GM12878 (cell line): ENCODE results near the gene TRIM56. TPM values are rescaled to one million over a fixed set of nuclear protein-coding genes. Genes with fewer than 3 reads are reported as not detected.
A peak's percentile ranks its signal among the peaks of the same experiment; 100 is the strongest.

Experiments used
- ATAC-seq: fragments of 200-7000 bp; cut with Tn5 transposase; 3 replicates; pipeline ENCODE4 v1.9.1; 2020; ENCODE audit warnings: mild to moderate bottlenecking, moderate library complexity
- BruUV-seq: library from RNA; stranded (reverse); fragments of 400-500 nt; replicated peaks from 2 replicates; lab custom pipeline; 2021; lab: Mats Ljungman, UMichigan
- CTCF ChIA-PET: fragments of 300-600 bp; sonication (Branson Sonifier 250); formaldehyde crosslinking; extraction: SDS; loops from one replicate; lab custom pipeline; 2021; ENCODE audit warnings: inconsistent platforms; lab: Yijun Ruan, JAX
- POLR2A ChIA-PET: fragments of 350-600 bp; formaldehyde crosslinking; extraction: SDS; loops from one replicate; lab custom pipeline; 2021; ENCODE audit warnings: inconsistent platforms; lab: Charles Lee
- RAD21 ChIA-PET: fragments of 300-600 bp; sonication (Branson Sonifier 250); formaldehyde crosslinking; loops from one replicate; lab custom pipeline; 2023; ENCODE audit warnings: antibody characterized with exemption; ENCODE audit not compliant: unreplicated experiment; lab: Charles Lee
- SMC1A ChIA-PET: fragments of 300-600 bp; sonication (Branson Sonifier 250); formaldehyde crosslinking; loops from one replicate; lab custom pipeline; 2023; ENCODE audit not compliant: unreplicated experiment, uncharacterized antibody; lab: Charles Lee
- DNase-seq: peaks from one replicate; pipeline ENCODE4 v3.0.0-alpha.2; 2011; ENCODE audit warnings: low read depth, low spot score
- FAIRE-seq: peaks from 3 replicates; lab custom pipeline; 2011; peaks lifted over from hg19 to GRCh38; lab: Jason Lieb, UNC
- H2AFZ ChIP-seq: 2 replicates; pipeline ENCODE4 v1.6.0; 2011; ENCODE audit warnings: low read depth, low read length, control low read depth; ENCODE audit not compliant: control insufficient read depth
- H3K27ac ChIP-seq: 2 replicates; pipeline ENCODE4 v1.5.1; 2011; ENCODE audit warnings: control low read depth; ENCODE audit not compliant: control insufficient read depth, insufficient read depth
- H3K27me3 ChIP-seq, 2 experiments: replicated peaks in 1 of 2; 2 replicates each; pipeline versions ENCODE4 v1.6.0 to v1.6.1; 2011; ENCODE audit warnings: low read length in 1 of 2; ENCODE audit not compliant: control insufficient read depth in 2 of 2, insufficient read depth in 2 of 2
- H3K36me3 ChIP-seq, 2 experiments: 2 replicates each; pipeline ENCODE4 v1.5.1; 2011; ENCODE audit warnings: low read length in 1 of 2; ENCODE audit not compliant: control insufficient read depth in 2 of 2, insufficient read depth in 2 of 2
- H3K4me1 ChIP-seq: 2 replicates; pipeline ENCODE4 v1.6.1; 2011; ENCODE audit warnings: mild to moderate bottlenecking, low read length, moderate library complexity, mixed read lengths; ENCODE audit not compliant: control insufficient read depth, insufficient read depth
- H3K4me2 ChIP-seq: 2 replicates; pipeline ENCODE4 v1.6.0; 2011; ENCODE audit warnings: control low read depth; ENCODE audit not compliant: control insufficient read depth, insufficient read depth
- H3K4me3 ChIP-seq: fragments of 200-600 bp; sonication (generic); 2 replicates; pipeline ENCODE4 v1.5.1; 2016
- H3K79me2 ChIP-seq: 2 replicates; pipeline ENCODE4 v1.6.0; 2011; ENCODE audit warnings: low read length; ENCODE audit not compliant: control insufficient read depth, insufficient read depth
- H3K9ac ChIP-seq: 2 replicates; pipeline ENCODE4 v1.8.0; 2011; ENCODE audit warnings: low read length, control low read depth, mixed read lengths; ENCODE audit not compliant: control insufficient read depth, insufficient read depth
- H3K9me3 ChIP-seq: replicated peaks from 3 replicates; pipeline ENCODE4 v1.5.1; 2011; ENCODE audit warnings: mild to moderate bottlenecking, low read length; ENCODE audit not compliant: control insufficient read depth, insufficient read depth
- H4K20me1 ChIP-seq: 2 replicates; pipeline ENCODE4 v1.6.0; 2011; ENCODE audit not compliant: control insufficient read depth, insufficient read depth
- BRCA1 ChIP-seq: IDR thresholded peaks from 2 replicates; pipeline ENCODE4 v1.6.1; 2011; ENCODE audit warnings: low read depth, low read length, improper control_type of control experiment
- CHD2 ChIP-seq: IDR thresholded peaks from 2 replicates; pipeline ENCODE4 v1.6.1; 2011; ENCODE audit warnings: low read depth, low read length, improper control_type of control experiment, borderline replicate concordance
- DPF2 ChIP-seq: fragments of 450-650 bp; IDR thresholded peaks from 2 replicates; pipeline ENCODE4 v1.6.1; 2017; ENCODE audit warnings: mild to moderate bottlenecking
- FOXK2 ChIP-seq: fragments of 450-650 bp; IDR thresholded peaks from 2 replicates; pipeline ENCODE4 v1.6.1; 2017; ENCODE audit warnings: mild to moderate bottlenecking, moderate library complexity
- HCFC1 ChIP-seq: fragments of 150-350 bp; IDR thresholded peaks from 2 replicates; pipeline ENCODE4 v1.6.1; 2014; ENCODE audit warnings: low read length
- KLF5 ChIP-seq: fragments of 450-650 bp; IDR thresholded peaks from 2 replicates; pipeline ENCODE4 v1.6.1; 2014; ENCODE audit warnings: mild to moderate bottlenecking; ENCODE audit not compliant: partially characterized antibody
- PAX8 ChIP-seq: fragments of 450-650 bp; IDR thresholded peaks from 2 replicates; pipeline ENCODE4 v1.6.1; 2017; ENCODE audit warnings: mild to moderate bottlenecking, moderate library complexity
- POU2F2 ChIP-seq: IDR thresholded peaks from 3 replicates; pipeline ENCODE4 v1.6.1; 2011; ENCODE audit warnings: low read depth, mild to moderate bottlenecking, low read length, borderline replicate concordance
- SIX5 ChIP-seq: IDR thresholded peaks from 2 replicates; pipeline ENCODE4 v1.6.1; 2011; ENCODE audit warnings: mild to moderate bottlenecking, low read depth, low read length, moderate library complexity; ENCODE audit not compliant: severe bottlenecking
- SMAD1 ChIP-seq: fragments of 450-650 bp; IDR thresholded peaks from 2 replicates; pipeline ENCODE4 v1.6.1; 2018; ENCODE audit warnings: mild to moderate bottlenecking, low read depth; ENCODE audit not compliant: partially characterized antibody
- SMARCA5 ChIP-seq: fragments of 450-650 bp; IDR thresholded peaks from 2 replicates; pipeline ENCODE4 v1.6.1; 2017; ENCODE audit warnings: mild to moderate bottlenecking
- ZNF592 ChIP-seq: fragments of 450-650 bp; IDR thresholded peaks from 2 replicates; pipeline ENCODE4 v1.6.1; 2017; ENCODE audit warnings: mild to moderate bottlenecking, moderate library complexity
- WGBS: methylation state at CpG from one replicate; pipeline ENCODE4 v1.1.6; 2016; ENCODE audit warnings: low lambda C conversion rate; ENCODE audit not compliant: insufficient replicate concordance, insufficient coverage; ENCODE audit errors: missing lambda C conversion rate; 5-methylcytosine and 5-hydroxymethylcytosine counted together
- in situ Hi-C: fragments of 300-500 bp; cut with MboI; formaldehyde crosslinking; loops from 9 replicates; pipeline ENCODE4 v1.14.3; 2018; ENCODE audit warnings: mixed read lengths
- intact Hi-C: fragments of 100-400 bp; cut with micrococcal nuclease; formaldehyde crosslinking; loops from one replicate; pipeline ENCODE4 v1.14.2; 2022; ENCODE audit not compliant: unreplicated experiment
- polyA plus RNA-seq, 11 experiments: library from polyadenylated mRNA; depleted of rRNA in 4 of 11; unstranded in 6 of 11; stranded (reverse) in 5 of 11; fragments of >200 nt; fragmentation: Nextera tagmentation in 4 of 11; fragmentation: Illumina TruSeq in 1 of 11; extraction: Ambion mirVana in 4 of 11; extraction: Trizol in 1 of 11; gene quantifications; 1 replicate in 1 of 11; 2 replicates in 10 of 11; pipeline versions ENCODE4 v1.2.1 to v1.2.3, GENCODE V29; 2011 to 2016; ENCODE audit warnings: inconsistent platforms in 2 of 11, missing spikeins in 2 of 11, low read depth in 1 of 11
- total RNA-seq, 4 experiments: library from RNA; depleted of rRNA in 3 of 4; stranded (reverse); fragments of >200 nt in 3 of 4; fragmentation: Illumina TruSeq in 1 of 4; extraction: Trizol in 1 of 4; gene quantifications; 2 replicates each; pipeline versions ENCODE4 v1.2.1 to v1.2.3, GENCODE V29; 2013 to 2021

The TRIM56 gene
- total and polyA plus RNA-seq, 10 of the 15 experiments (the other 5 are each of a cell fraction or from before 2014, with no cell fraction given) = 3.2 to 37.5 (median 11.8) TPM

DNA sequence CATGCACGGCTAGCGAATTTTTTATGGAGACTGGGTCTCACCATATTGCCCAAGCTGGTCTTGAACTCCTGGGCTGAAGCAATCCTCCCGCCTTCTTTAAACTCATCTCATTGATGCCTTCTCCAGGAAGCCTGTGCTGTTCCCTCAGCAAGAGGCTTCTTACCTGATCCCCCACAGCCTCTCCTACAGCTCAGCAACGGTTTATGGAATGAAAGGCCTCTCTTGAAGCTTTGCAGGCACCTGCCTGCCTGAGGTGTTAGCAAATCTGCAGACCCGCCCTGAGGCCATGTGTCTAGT is 468 bp upstream of the TRIM56 start:
- 64% methylated on average over 5 of the region's 5 CpGs for WGBS
- DNase-seq = no peak
- in situ Hi-C loops (no loop called here), intact Hi-C loops (loop anchor here (5.0 kb wide), 2 partner anchors 37 to 52 kb away; no protein-coding TSS in a partner anchor)
- 0 out of 2 replicates have a peak, but pooled peaks have one; percentile 23 for TF ChIP-seq DPF2
- TF ChIP-seq SIX5 = no peak
- POLR2A ChIA-PET = interaction anchor here (0.7 to 3.5 kb wide), 7 partner anchors 8 to 640 kb away, joined by 3 to 18 read pairs (median 5); partner anchors contain the start of genes PLOD3 and ZNHIT1
- SMC1A ChIA-PET = interaction anchor here (0.8 to 1.7 kb wide), 10 partner anchors 11 to 232 kb away, joined by 3 to 9 read pairs (median 4); partner anchors contain the start of gene SLC12A9
- no peak for FAIRE-seq
- peak overlapping the region; percentile 100 for H3K27ac ChIP-seq
- peak overlapping the region; percentile 96; the same call in 1 of the 2 replicates for H3K4me3 ChIP-seq
- H3K4me2 ChIP-seq = peak overlapping the region; percentile 86
- H3K4me1 ChIP-seq = peaks cover 14% of the 10 kb centered on the region
- no peaks in the 10 kb centered on the region for H3K27me3 ChIP-seq
- peak overlapping the region; percentile 84 for H2AFZ ChIP-seq
- RAD21 ChIA-PET = interaction anchor here (0.6 to 2.5 kb wide), 14 partner anchors 10 to 1214 kb away, joined by 3 to 15 read pairs (median 4); partner anchors contain the start of gene SERPINE1
- CTCF ChIA-PET = interaction anchor here (0.6 to 3.1 kb wide), 13 partner anchors 12 to 237 kb away, joined by 3 to 11 read pairs (median 4); partner anchors contain the start of genes FIS1, SERPINE1 and UFSP1
- no TSS peak for BruUV-seq
- H3K9me3 ChIP-seq = no peaks in the 10 kb centered on the region
- H3K36me3 ChIP-seq = peaks cover 7 to 11% of the 10 kb centered on the region in 2 experiments; a peak in 3 of 4 replicates
- H4K20me1 ChIP-seq = no peaks in the 10 kb centered on the region
- ATAC-seq = no peak
- H3K79me2 ChIP-seq = peaks cover 31% of the 10 kb centered on the region
- peak overlapping the region; percentile 66 for H3K9ac ChIP-seq

DNA sequence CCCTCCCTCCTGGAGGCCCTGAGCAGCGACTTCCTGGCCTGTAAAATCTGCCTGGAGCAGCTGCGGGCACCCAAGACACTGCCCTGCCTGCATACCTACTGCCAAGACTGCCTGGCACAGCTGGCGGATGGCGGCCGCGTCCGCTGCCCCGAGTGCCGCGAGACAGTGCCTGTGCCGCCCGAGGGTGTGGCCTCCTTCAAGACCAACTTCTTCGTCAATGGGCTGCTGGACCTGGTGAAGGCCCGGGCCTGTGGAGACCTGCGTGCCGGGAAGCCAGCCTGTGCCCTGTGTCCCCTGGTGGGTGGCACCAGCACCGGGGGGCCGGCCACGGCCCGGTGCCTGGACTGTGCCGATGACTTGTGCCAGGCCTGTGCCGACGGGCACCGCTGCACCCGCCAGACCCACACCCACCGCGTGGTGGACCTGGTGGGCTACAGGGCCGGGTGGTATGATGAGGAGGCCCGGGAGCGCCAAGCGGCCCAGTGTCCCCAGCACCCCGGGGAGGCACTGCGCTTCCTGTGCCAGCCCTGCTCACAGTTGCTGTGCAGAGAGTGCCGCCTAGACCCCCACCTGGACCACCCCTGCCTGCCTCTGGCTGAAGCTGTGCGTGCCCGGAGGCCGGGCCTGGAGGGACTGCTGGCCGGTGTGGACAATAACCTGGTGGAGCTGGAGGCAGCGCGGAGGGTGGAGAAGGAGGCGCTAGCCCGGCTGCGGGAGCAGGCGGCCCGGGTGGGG is 2.2 kb downstream of the TRIM56 start:
- H3K27ac ChIP-seq = no peak overlapping the region
- peaks cover 36% of the 10 kb centered on the region for H3K79me2 ChIP-seq
- FAIRE-seq (no peak), DNase-seq (no peak), ATAC-seq (no peak)
- ChIA-PET SMC1A (interaction anchor here (0.9 kb wide), 1 partner anchor 10 kb away, joined by 4 read pairs; no protein-coding TSS in a partner anchor), POLR2A (interaction anchor here (3.5 kb wide), 1 partner anchor 35 kb away, joined by 18 read pairs; no protein-coding TSS in a partner anchor), CTCF (interaction anchor here (0.8 to 2.1 kb wide), 4 partner anchors 10 to 57 kb away, joined by 3 to 12 read pairs (median 5); no protein-coding TSS in a partner anchor), RAD21 (no interaction called here)
- no peak for TF ChIP-seq KLF5
- TF ChIP-seq ZNF592 = no peak
- no peak for TF ChIP-seq CHD2
- TF ChIP-seq SMAD1 = no peak
- TF ChIP-seq BRCA1 = no peak
- no peak for TF ChIP-seq HCFC1
- no peak for TF ChIP-seq SMARCA5
- TF ChIP-seq PAX8 = no peak
- TF ChIP-seq FOXK2 = no peak
- no peak for TF ChIP-seq POU2F2
- intact Hi-C loops = loop anchor here (5.0 kb wide), 2 partner anchors 35 to 50 kb away; no protein-coding TSS in a partner anchor
- H2AFZ ChIP-seq = no peak overlapping the region
- H3K27me3 ChIP-seq = no peaks in the 10 kb centered on the region
- peaks cover 14% of the 10 kb centered on the region for H3K4me1 ChIP-seq
- H3K36me3 ChIP-seq = peaks cover 7 to 11% of the 10 kb centered on the region in 2 experiments; a peak in 3 of 4 replicates
- 96% methylated on average over 35 of the region's 45 CpGs for WGBS
- H3K9me3 ChIP-seq = no peaks in the 10 kb centered on the region
- no peak overlapping the region for H3K9ac ChIP-seq
- H3K4me2 ChIP-seq = peak overlapping the region; percentile 66; the same call in 1 of the 2 replicates
- in situ Hi-C loops = no loop called here
- no peaks in the 10 kb centered on the region for H4K20me1 ChIP-seq
- BruUV-seq = no TSS peak
- H3K4me3 ChIP-seq = no peak overlapping the region
